Measurements from ENCODE around the gene SLC2A1.
"Not testable (repeated sequence)": the region's sequence is repeated elsewhere in the genome, so short reads cannot be mapped to it uniquely, and the experiment has no call there.

The SLC2A1 gene

DNA sequence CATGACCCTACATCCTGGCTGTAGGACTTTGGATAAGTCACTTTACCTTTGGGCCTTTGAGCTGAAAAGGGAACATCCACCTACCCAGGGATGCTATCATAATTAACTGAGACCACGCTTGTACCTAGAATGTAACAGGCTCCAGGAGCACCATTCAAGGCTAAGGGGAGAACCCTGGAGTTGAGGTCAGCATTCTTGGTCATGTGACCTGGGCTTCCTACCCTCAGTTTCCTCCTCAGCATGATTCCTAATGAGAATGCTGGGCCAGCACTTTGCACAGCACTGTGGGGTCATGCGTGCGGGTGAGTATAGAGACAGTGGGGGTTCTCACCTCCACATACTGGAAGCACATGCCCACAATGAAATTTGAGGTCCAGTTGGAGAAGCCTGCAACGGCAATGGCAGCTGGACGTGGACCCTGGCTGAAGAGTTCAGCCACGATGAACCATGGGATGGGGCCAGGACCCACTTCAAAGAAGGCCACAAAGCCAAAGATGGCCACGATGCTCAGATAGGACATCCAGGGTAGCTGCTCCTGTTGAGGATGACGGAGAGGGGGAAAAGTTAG is 31.3 kb downstream of the SLC2A1 start:
- no peak for DNase-seq

GRCh38 chr1:42926879-42927242 is 31.8 kb downstream of the SLC2A1 start:
- DNase-seq = no peak

DNA sequence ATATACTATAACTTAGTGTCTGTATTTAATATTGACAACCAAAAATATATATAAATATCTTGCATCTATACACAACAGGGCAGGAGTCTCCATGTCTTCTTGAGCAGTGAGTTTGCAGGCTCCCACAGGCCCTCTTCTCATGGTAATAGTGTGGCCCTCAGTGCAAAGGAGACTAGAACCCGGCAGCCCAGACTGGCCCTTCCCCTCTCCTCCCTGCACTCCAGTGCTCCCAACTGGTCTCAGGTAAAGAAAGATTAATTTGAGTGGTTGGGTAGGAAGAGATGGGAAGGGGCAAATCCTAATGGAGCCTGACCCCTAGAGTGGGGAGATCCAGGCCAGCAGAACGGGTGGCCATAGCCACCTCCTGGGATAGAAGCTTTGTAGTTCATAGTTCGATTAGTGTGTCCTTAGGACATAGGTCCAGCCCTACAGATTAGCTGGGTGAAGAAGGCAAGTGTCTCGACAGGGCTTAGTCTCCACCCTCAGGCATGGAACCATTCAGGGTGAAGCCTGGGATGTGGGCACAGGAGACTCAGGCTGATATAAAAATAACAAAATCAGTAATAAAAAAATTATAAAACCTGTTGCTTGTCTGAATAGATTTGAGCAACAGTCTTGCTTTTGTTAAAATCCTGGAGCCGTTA is 32.3 kb downstream of the SLC2A1 start:
- no peak for DNase-seq

DNA sequence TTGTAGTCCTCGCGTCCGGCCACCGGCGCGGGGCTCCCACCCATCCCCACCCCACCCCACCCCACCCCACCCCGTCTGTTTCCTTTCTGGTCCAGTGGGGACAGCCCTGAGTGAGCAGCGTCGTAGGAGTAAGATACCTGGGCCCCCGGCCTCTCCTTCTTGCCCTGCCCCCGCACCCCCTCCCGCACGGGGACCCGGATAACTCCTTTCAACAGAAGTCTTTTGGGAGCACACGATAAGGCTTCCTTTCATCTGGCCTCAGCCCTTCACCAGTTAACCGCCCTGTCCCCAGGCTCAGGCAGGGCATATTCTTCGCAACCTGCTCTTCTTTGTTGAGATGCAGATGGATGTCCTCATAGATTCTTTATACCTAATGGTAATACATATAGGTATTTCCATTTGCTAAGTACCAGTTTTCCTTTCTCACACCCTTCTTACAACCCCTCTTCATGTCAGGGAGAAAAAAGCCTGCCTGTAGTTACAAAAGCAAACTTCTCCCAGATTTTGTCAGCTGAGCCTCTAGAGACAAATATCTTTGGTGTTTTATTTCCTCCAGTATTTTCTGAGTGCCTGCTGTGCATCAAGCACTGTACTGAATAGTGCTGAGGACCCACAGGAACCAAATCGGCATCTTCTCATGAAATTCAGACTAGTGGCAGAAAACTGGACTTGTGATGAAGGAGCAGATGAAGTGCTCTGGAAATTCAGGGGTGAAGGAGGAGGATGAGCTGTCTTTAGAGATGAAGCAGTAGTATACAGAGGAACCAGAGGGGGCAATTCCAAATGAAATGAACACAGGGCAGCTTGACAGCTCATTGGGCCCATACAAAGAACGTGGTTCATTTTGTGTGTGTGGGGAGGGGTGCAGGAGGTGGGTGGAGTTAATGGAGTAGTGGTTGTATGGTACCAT is 33.6 kb downstream of the SLC2A1 start:
- peak; percentile 5 for DNase-seq

GRCh38 chr1:42924082-42924850 is 34.4 kb downstream of the SLC2A1 start:
- peak; percentile 93 for DNase-seq

DNA sequence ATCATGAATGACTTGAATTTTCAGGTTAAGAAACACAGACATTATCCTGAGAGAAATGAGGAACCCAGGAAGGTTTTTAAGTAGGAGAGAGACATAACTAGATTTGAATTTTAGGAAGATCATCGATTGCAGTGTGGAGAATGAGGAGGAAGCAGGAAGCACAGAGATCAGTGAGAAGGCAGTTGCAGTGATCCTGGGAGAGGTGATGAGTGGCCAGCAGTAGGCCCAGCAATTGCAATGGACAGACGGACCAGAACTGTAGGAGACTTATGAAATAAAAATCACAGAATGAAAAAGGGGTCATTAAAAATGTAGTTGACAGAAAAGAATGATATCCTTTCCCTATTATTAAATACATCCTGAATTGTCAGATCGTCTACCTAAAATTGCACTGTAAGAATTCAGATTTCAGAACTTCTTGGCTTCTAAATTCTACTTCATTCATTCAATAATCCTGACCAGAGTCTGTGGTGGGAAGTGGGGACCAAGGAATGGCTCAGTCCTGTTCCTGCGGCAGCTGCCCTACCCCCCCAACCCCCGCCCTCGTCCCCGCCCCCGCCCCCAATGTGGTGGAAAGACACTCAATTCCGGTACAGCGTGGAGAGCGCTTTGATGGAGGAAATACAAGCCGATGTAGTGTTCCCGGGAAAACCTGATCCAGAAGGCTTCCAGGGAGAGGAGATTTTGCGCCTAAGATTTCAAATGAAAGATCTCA is 35.1 kb downstream of the SLC2A1 start:
- DNase-seq = peak; percentile 52

- DNase-seq = peak; percentile 67
Observed at GRCh38 chr1:42922687-42923366, 35.8 kb downstream of the SLC2A1 start.

DNA sequence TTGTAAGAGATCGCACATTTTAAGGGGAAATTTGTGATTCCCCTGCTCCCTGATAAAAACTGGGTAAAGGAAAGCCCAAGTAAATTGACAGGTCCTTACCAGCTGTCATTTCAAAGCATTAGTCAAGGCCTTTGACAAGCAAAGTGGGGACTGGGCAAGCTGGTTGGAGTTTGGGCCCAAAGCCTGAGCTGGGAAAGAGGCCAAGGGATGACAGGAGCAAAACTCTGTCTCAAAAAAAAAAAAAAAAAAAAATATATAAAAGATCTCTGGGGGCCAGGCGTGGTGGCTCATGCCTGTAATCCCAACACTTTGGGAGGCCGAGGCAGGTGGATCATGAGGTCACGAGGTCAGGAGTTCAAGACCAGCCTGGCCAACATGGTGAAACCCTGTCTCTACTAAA is 36.9 kb downstream of the SLC2A1 start:
- no peak for DNase-seq

GRCh38 chr1:42919651-42920050 is 39.0 kb downstream of the SLC2A1 start:
- not testable (repeated sequence) for DNase-seq

DNA sequence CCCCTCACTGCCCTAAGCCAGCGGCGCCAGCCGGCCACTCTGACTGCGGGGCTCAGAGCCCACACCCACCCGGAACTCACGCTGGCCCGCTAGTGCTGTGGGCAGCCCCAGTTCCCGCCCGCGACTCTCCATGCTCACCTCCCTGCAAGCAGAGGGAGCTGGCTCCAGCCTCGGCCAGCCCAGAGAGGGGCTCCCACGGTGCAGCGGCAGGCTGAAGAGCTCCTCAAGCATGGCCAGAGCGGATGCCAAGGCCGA is 41.5 kb downstream of the SLC2A1 start:
- DNase-seq = no peak

GRCh38 chr1:42915456-42915855 is 43.2 kb downstream of the SLC2A1 start:
- DNase-seq = no peak

DNA sequence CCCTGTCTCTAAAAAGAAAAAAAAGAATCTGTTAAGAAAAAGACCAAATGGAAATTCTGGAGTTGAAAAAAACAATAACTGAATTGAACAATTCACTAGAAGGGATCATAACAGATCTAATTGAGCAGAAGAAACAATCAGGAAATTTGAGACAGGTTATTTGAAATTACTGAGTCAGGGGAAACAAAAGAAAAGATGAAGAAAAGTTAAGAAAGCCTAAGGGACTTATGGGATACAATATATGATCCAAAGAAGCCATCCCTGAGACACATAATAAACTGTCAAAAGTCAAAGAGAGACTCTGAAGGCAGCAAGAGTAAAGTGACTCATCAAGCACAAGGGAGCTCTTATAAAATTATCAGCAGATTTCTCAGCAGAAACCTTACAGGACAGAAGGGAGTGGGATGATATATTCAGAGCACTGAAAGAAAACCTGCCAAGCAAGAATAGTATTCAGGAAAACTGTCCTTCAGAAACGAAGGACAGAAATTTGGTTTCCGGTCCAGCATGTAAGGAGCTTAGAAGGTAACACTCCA is 44.5 kb downstream of the SLC2A1 start:
- no peak for DNase-seq

- peak; percentile 68 for DNase-seq
Observed at GRCh38 chr1:42913426-42914091, 45.1 kb downstream of the SLC2A1 start.

DNA sequence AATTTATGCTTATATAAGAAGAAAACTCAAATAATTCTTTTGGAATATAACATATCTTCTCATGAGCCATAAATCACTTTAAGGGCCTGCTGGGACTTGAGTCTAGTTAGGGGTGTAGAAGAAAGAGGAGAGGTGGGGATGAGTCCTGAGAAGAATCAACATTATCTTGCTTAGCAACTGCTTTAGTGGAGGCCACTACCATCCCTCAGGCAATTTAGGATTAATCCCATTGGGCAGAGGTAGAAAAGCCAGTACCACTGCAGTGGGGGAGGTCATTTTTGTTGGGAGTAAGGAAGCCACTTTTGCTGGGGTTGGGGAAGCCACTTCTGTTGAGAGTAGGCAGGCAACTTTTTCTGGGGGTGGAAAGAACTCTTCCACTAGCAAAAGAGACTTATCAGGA is 47.7 kb downstream of the SLC2A1 start:
- no peak for DNase-seq

DNA sequence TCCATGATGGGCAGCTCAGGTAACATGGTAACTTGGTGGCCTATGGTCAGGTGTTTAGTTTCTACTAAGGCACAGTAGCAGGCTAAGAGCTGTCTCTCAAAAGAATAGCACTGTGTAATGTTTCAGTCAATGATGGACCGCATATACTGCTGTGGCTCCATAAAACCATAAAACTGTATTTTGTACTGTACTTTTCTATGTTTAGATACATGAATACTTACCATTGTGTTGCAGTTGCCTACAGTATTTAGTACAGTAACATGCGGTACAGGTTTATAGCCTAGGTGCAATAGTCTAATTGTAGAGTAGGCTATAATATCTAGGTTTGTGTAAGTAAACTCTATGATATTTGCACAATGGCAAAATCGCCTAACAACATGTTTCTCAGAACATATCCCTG is 50.6 kb downstream of the SLC2A1 start:
- DNase-seq = no peak

- no peak for DNase-seq
Observed at GRCh38 chr1:42904434-42904833, 54.2 kb downstream of the SLC2A1 start.

GRCh38 chr1:42899960-42900359 is 58.7 kb downstream of the SLC2A1 start:
- DNase-seq = not testable (repeated sequence)

- DNase-seq = no peak
Observed at GRCh38 chr1:42891465-42892138, 67.1 kb downstream of the SLC2A1 start.

GRCh38 chr1:42889264-42889663 is 69.4 kb downstream of the SLC2A1 start:
- no peak for DNase-seq

- no peak for DNase-seq
Observed at GRCh38 chr1:42888013-42888633, 70.5 kb downstream of the SLC2A1 start.

Data from CD4-positive, alpha-beta T cell treated with Interleukin-17A for 4 hours (primary cell).